GM23248 (cell line): ENCODE measurements around the gene ELAC2. TPM values are rescaled to one million over a fixed set of nuclear protein-coding genes. Genes with fewer than 3 reads are reported as not detected.
A peak's percentile ranks its signal among the peaks of the same experiment; 100 is the strongest.

ENCODE experiments used
- DNase-seq: peaks from one replicate; pipeline ENCODE4 v3.0.0-alpha.2; 2015
- H2AFZ ChIP-seq: fragments of 200-600 bp; sonication (generic); 2 replicates; pipeline ENCODE4 v1.6.1; 2016; ENCODE audit warnings: antibody characterized with exemption
- H3F3A ChIP-seq: fragments of 200-600 bp; sonication (generic); 2 replicates; pipeline ENCODE4 v1.6.1; 2016; ENCODE audit warnings: mild to moderate bottlenecking, antibody characterized with exemption, mixed run types; ENCODE audit not compliant: insufficient read depth
- H3K27ac ChIP-seq: fragments of 200-600 bp; sonication (generic); 2 replicates; pipeline ENCODE4 v1.5.1; 2016; ENCODE audit warnings: mild to moderate bottlenecking
- H3K27me3 ChIP-seq: fragments of 200-600 bp; sonication (generic); replicated peaks from 2 replicates; pipeline ENCODE4 v1.6.1; 2016; ENCODE audit warnings: mild to moderate bottlenecking; ENCODE audit not compliant: insufficient read depth
- H3K36me3 ChIP-seq: fragments of 200-600 bp; sonication (generic); 2 replicates; pipeline ENCODE4 v1.6.1; 2016; ENCODE audit warnings: low read depth, mild to moderate bottlenecking
- H3K4me1 ChIP-seq: fragments of 200-600 bp; sonication (generic); 2 replicates; pipeline ENCODE4 v1.6.1; 2016; ENCODE audit warnings: mild to moderate bottlenecking; ENCODE audit not compliant: insufficient read depth
- H3K4me2 ChIP-seq: fragments of 200-600 bp; sonication (generic); one replicate; pipeline ENCODE4 v1.6.1; 2016; ENCODE audit warnings: mild to moderate bottlenecking; ENCODE audit not compliant: unreplicated experiment
- H3K4me3 ChIP-seq: fragments of 200-600 bp; sonication (generic); 2 replicates; pipeline ENCODE4 v1.5.1; 2016; ENCODE audit warnings: mild to moderate bottlenecking
- H3K79me2 ChIP-seq: fragments of 200-600 bp; sonication (generic); 2 replicates; pipeline ENCODE4 v1.6.1; 2016; ENCODE audit warnings: mild to moderate bottlenecking; ENCODE audit not compliant: insufficient read depth
- H3K9ac ChIP-seq: fragments of 200-600 bp; sonication (generic); 2 replicates; pipeline ENCODE4 v1.6.1; 2016; ENCODE audit warnings: mild to moderate bottlenecking
- H3K9me2 ChIP-seq: fragments of 200-600 bp; sonication (generic); 2 replicates; pipeline ENCODE4 v1.6.1; 2016; ENCODE audit warnings: mixed run types, mild to moderate bottlenecking, moderate library complexity; ENCODE audit not compliant: insufficient read depth
- H3K9me3 ChIP-seq: fragments of 200-600 bp; sonication (generic); one replicate; pipeline ENCODE4 v1.6.1; 2017; ENCODE audit warnings: low read depth
- H4K20me1 ChIP-seq: fragments of 200-600 bp; sonication (generic); 2 replicates; pipeline ENCODE4 v1.6.0; 2016; ENCODE audit not compliant: insufficient read depth
- EZH2 ChIP-seq: fragments of 200-600 bp; sonication (generic); IDR thresholded peaks from 2 replicates; pipeline ENCODE4 v1.6.1; 2018; ENCODE audit warnings: antibody characterized with exemption, mild to moderate bottlenecking; ENCODE audit not compliant: insufficient read depth, poor library complexity, severe bottlenecking
- EZH2phosphoT487 ChIP-seq: fragments of 200-600 bp; sonication (generic); IDR thresholded peaks from 2 replicates; pipeline ENCODE4 v1.6.1; 2018; ENCODE audit warnings: antibody characterized with exemption, moderate library complexity, mild to moderate bottlenecking, low read depth; ENCODE audit not compliant: insufficient read depth
- WGBS, 2 experiments: methylation state at CpG; one replicate each; pipeline ENCODE4 v1.1.6; 2015 to 2017; ENCODE audit warnings: low lambda C conversion rate in 2 of 2, low coverage in 1 of 2; ENCODE audit errors: missing lambda C conversion rate in 2 of 2; 5-methylcytosine and 5-hydroxymethylcytosine counted together
- in situ Hi-C: fragments of 300-500 bp; cut with MboI; formaldehyde crosslinking; loops from 2 replicates; pipeline ENCODE4 v1.15.0; 2020
- polyA plus RNA-seq: library from polyadenylated mRNA; unstranded; fragments of >200 nt; fragmentation: Nextera tagmentation; extraction: Ambion mirVana; gene quantifications from 2 replicates; pipeline ENCODE4 v1.2.1, GENCODE V29; 2016
- total RNA-seq: library from RNA; depleted of rRNA; stranded (reverse); fragments of >200 nt; shearing (Covaris generic); gene quantifications from 2 replicates; pipeline ENCODE4 v1.2.3, GENCODE V29; 2014; rRNA removed

Gene ELAC2
- 54.8 and 66.5 TPM in 2 replicates for total RNA-seq
- 42.2 and 44.3 TPM in 2 replicates for polyA plus RNA-seq

- H3K27me3 ChIP-seq = no peaks in the 10 kb centered on the region
- TF ChIP-seq EZH2phosphoT487 = no peak
- TF ChIP-seq EZH2 = no peak
- peak within 1 kb of the TSS; percentile 81 for H3K4me3 ChIP-seq
- peak within 1 kb of the TSS; percentile 84 for H3K9ac ChIP-seq
- H3K36me3 ChIP-seq = peaks cover 32% of the 10 kb centered on the region
- 0 to 1% methylated on average over 53 to 68 of the region's 79 CpGs for WGBS, 2 experiments
- in situ Hi-C loops = no loop called here
- DNase-seq = peak; percentile 100
- H3K79me2 ChIP-seq = peaks cover 28% of the 10 kb centered on the region
- peak within 1 kb of the TSS; percentile 94 for H2AFZ ChIP-seq
- H3F3A ChIP-seq = peaks cover 6% of the 10 kb centered on the region; the same call in 1 of the 2 replicates
- H4K20me1 ChIP-seq = no peaks in the 10 kb centered on the region
- peaks cover 10% of the 10 kb centered on the region for H3K4me1 ChIP-seq
- H3K9me3 ChIP-seq = no peaks in the 10 kb centered on the region
- H3K4me2 ChIP-seq = peak within 1 kb of the TSS; percentile 84
- H3K27ac ChIP-seq = peak within 1 kb of the TSS; percentile 87
- H3K9me2 ChIP-seq = no peaks in the 10 kb centered on the region
Observed at GRCh38 chr17:13017655-13018459, at the start of gene ELAC2. Gene ELAC2 (minus strand): TSS chr17:13018027. CDS start chr17:13017947, 80 bp downstream.

GRCh38 chr17:13065032-13065431, 47.2 kb upstream of the ELAC2 start:
- H4K20me1 ChIP-seq = no peaks in the 10 kb centered on the region

GRCh38 chr17:13055131-13055530, 37.3 kb upstream of the ELAC2 start:
- Histone ChIP-seq H2AFZ (no peak overlapping the region), H3K9me3 (no peaks in the 10 kb centered on the region), H3K9ac (no peak overlapping the region), H3K4me2 (no peak overlapping the region), H3K27me3 (peaks cover 25% of the 10 kb centered on the region), H4K20me1 (no peaks in the 10 kb centered on the region), H3F3A (no peaks in the 10 kb centered on the region), H3K9me2 (no peaks in the 10 kb centered on the region), H3K27ac (no peak overlapping the region), H3K79me2 (no peaks in the 10 kb centered on the region), H3K4me1 (no peaks in the 10 kb centered on the region), H3K36me3 (no peaks in the 10 kb centered on the region), H3K4me3 (no peak overlapping the region)
- 59 to 61% methylated on average over 5 of the region's 5 CpGs for WGBS, 2 experiments
- no peak for DNase-seq
- in situ Hi-C loops = no loop called here
- TF ChIP-seq EZH2phosphoT487 (no peak), EZH2 (no peak)

More at GRCh38 chr17:13065032-13065431, 47.2 kb upstream of the ELAC2 start:
- H3K36me3 ChIP-seq = no peaks in the 10 kb centered on the region
- peaks cover 6% of the 10 kb centered on the region; the same call in 1 of the 2 replicates for H3K27me3 ChIP-seq
- DNase-seq = no peak
- no peaks in the 10 kb centered on the region for H3K9me3 ChIP-seq
- no peaks in the 10 kb centered on the region for H3F3A ChIP-seq
- H3K79me2 ChIP-seq = no peaks in the 10 kb centered on the region
- H3K27ac ChIP-seq = no peak overlapping the region
- no peak for TF ChIP-seq EZH2
- TF ChIP-seq EZH2phosphoT487 = no peak
- WGBS, 2 experiments = 22 to 35% methylated on average over 1 of the region's 1 CpG
- H3K4me1 ChIP-seq = peaks cover 16% of the 10 kb centered on the region
- H3K4me2 ChIP-seq = no peak overlapping the region
- H3K9me2 ChIP-seq = no peaks in the 10 kb centered on the region
- in situ Hi-C loops = no loop called here
- H3K9ac ChIP-seq = no peak overlapping the region
- no peak overlapping the region for H3K4me3 ChIP-seq
- no peak overlapping the region for H2AFZ ChIP-seq

- Histone ChIP-seq H3F3A (no peaks in the 10 kb centered on the region), H4K20me1 (no peaks in the 10 kb centered on the region), H3K36me3 (no peaks in the 10 kb centered on the region), H3K9me3 (no peaks in the 10 kb centered on the region), H3K9me2 (no peaks in the 10 kb centered on the region), H3K27me3 (peaks cover 30% of the 10 kb centered on the region), H3K4me2 (no peak overlapping the region), H3K79me2 (no peaks in the 10 kb centered on the region), H3K27ac (no peak overlapping the region), H3K4me1 (no peaks in the 10 kb centered on the region), H3K9ac (no peak overlapping the region), H3K4me3 (no peak overlapping the region), H2AFZ (no peak overlapping the region)
- no peak for TF ChIP-seq EZH2
- TF ChIP-seq EZH2phosphoT487 = no peak
- DNase-seq = no peak
- in situ Hi-C loops = no loop called here
- WGBS, 2 experiments = 25% methylated on average over 5 of the region's 5 CpGs
Observed at GRCh38 chr17:13054666-13055065, 36.8 kb upstream of the ELAC2 start.
